Left ventricle myocardium superior (tissue), 1 donor: ENCODE data around the gene CTRL. TPM values are rescaled to one million over a fixed set of nuclear protein-coding genes. Genes with fewer than 3 reads are reported as not detected.
"Not testable (repeated sequence)": the region's sequence is repeated elsewhere in the genome, so short reads cannot be mapped to it uniquely, and the experiment has no call there.

Experiments used
- ATAC-seq: fragments of 200-7000 bp; cut with Tn5 transposase; one replicate; pipeline ENCODE4 v1.9.1; 2020; ENCODE audit warnings: mild to moderate bottlenecking, moderate library complexity
- DNase-seq: peaks from one replicate; pipeline ENCODE4 v3.0.0-alpha.2; 2020
- intact Hi-C: fragments of 100-400 bp; cut with micrococcal nuclease; formaldehyde crosslinking; loops from one replicate; pipeline ENCODE4 v1.11.0; 2022
- total RNA-seq: library from RNA; stranded (reverse); fragmentation: NEBNext Ultra II Directional; extraction: Animal tissue kit (Norgen Biotek cat#: 25700); gene quantifications from one replicate; pipeline ENCODE4 v1.2.1, GENCODE V29; 2021
- donor health status: DM: no; HTN: yes; CAD: no; lungs with severe emphysema.

Gene CTRL
- total RNA-seq, 1 donor from 2014 or later: 0.37 TPM

DNA sequence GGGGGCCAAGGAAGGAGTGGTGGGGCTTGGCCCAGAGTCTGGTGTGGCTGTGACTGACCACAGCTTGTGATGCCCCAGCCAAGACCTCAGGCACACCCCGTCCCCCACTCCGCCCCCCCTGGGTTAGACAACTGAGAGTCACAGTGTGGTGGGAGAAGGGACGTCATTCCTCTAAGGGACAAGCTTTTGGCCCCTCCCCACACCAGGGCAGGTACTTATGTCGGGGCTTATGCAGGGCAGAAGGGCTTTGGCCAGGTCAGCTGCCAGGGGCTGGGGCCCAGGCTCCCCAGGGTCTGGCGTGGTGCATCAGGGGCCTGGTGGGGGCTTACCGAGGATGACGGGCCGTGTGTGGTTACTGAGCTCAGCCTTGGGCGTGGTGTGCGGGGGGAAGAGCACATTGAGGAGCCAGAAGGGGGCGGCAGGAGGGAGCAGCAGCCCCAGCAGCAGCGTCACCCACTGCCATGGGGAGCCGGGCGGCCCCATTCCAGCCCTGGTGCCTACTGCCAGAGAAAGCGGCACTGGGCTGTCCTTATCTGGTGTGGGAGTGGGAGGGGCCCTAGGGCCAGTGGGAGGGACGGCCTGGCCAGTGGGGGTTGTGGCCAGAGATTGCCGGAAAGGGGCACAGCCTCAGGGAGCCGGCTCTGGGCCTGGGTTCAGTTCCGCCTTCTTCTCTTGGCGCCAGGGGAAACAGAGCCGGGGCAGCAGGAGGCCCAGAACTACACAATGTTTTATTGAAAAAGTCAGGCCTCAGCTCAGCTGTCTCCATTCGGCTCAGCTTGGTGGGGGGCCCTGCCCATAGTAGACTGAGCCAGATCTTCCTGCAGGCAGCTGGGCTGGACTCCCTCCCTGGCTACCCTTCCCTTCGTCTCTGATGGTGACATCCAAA lies 12.2 kb upstream of the CTRL start, which contains the start of gene LCAT:
Gene LCAT (minus strand): TSS at position 502 of the 886 bp plus-strand sequence. CDS start 19 bp downstream, at position 483.
- ATAC-seq: peak; percentile 62
- peak; percentile 80 for DNase-seq
- intact Hi-C loops: no loop called here

DNA sequence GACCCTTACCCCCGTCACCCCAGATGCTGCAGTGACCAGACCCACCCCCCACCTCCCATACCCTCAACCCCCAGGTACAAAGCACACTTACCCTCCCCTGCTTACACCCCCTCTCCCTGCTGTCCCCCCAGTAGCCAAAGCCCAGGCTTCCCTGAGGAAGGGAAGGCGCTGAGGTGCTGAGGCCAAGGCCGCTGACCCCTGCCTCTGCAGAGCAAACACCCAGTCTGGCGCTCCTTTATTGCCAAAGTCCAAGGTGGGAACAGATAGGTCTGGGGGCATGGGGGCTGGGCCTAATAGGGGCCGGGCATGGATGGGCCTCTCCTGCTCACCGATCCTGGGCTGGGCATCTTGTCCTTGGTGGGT lies 11.6 kb upstream of the CTRL start:
- DNase-seq (no peak), ATAC-seq (no peak)
- intact Hi-C loops: no loop called here

DNA sequence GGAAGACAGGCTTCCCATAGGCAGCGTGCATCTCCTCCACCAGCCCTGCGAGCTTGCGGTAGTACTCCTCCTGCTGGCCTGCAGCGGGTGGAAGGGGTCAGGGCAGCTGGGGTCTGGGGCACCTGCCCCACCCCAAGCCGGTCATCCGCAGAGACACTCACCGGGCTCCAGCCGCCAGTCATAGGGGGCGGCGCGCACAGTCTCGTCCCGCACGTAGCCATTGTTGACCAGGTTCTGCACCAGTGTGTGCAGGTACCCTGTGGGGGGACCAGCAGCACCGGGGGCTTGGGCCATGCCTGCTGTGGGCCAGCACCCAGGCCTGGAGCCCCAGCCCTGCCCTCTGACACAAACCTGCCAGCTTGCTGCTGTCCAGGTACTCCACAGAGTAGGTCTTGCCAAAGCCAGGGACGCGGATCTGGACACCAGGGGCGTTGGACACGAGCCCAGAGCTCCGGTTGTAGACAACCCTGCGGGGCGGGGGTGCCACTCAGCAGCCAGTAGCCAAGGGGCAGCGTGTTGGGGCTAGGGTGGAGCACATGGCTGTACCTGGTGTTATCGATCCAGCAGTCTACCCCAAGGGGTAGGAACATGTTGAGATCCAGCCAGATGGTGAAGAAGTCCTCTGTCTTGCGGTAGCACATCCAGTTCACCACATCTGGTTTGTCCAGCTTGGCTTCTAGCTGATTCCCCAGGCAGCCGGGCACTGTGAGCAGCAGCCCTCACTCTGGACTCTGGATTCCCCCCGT lies 11.0 kb upstream of the CTRL start:
- intact Hi-C loops: no loop called here
- peak; percentile 76 for DNase-seq
- ATAC-seq: peak; percentile 35

DNA sequence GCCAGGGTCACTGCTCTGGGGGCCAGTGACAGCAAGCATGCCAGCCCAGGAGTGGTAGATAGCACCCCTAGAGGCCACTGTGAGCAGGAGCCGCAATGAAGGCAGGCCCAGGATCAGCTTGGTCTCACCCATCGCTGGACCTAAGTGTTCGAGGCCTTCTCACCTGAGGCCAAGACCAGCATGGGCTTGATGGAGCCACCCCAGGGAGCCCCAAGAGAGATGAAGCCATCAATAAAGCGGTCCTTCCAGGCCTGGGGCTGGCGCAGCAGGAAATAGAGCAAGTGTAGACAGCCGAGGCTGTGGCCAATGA lies 10.5 kb upstream of the CTRL start:
- ATAC-seq (peak; percentile 21), DNase-seq (no peak)
- intact Hi-C loops: no loop called here

DNA sequence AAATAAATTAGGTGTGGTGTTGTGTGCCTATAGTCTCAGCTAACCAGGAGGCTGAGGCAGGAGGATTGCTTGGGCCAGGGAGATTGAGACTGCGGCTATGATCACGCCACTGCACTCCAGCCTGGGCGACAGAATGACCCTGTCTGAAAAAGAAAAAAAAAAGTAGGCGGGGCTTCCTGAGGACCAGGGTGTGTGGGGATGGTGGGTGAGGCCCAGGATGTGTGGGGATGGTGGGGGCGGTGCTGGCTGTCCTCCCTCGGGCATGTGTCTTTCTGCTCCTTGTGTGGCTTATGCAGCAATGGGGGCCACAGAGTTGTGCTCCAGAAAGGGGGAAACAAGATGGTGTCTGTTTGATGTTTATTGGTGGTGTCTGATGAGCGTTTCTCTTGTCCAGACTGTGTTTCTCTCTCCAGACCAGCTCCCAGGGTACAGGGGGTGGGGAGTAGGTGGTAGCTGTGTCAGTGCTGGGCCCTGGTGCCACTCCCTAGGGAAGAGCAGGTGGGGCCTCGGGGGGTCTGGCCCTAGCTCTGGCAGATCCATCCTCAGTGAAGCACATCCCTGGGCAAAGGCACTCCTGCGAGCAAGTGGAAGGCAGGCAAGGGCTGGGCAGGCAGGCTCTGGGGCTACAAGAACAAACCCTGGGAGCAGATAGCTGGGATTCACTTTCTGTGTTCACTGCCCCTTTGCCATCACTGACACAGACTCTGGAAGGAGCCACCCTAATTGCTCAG lies 10.0 kb upstream of the CTRL start:
- intact Hi-C loops: no loop called here
- no peak for ATAC-seq
- no peak for DNase-seq

DNA sequence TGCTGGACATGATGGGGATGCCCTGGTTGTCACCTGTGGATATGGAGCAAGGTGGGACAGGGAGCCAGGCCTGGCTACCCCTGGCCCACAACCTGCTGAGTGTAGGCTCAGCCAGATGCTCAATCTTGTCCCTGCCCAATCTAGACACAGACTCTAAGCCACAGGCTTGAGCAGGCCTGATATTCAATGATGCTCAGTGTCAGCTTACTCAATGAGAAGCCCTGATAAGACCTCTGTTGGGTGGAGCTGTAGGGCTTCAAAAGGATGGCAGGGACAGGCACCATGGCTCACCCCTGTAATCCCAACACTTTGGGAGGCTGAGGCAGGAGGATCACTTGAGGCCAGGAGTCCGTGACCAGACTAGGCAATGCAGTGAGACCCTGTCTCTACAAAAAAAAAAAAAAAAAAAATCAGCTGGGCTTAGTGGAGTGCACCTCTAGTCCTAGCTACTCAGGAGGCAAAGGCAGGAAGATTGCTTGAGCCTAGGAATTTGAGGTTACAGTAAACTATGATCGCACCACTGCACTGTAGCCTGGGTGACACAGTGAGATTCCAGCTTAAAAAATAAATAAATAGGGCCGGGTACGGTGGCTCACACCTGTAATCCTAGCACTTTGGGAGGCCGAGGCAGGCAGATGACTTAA lies 8.9 kb upstream of the CTRL start:
- intact Hi-C loops: no loop called here

DNA sequence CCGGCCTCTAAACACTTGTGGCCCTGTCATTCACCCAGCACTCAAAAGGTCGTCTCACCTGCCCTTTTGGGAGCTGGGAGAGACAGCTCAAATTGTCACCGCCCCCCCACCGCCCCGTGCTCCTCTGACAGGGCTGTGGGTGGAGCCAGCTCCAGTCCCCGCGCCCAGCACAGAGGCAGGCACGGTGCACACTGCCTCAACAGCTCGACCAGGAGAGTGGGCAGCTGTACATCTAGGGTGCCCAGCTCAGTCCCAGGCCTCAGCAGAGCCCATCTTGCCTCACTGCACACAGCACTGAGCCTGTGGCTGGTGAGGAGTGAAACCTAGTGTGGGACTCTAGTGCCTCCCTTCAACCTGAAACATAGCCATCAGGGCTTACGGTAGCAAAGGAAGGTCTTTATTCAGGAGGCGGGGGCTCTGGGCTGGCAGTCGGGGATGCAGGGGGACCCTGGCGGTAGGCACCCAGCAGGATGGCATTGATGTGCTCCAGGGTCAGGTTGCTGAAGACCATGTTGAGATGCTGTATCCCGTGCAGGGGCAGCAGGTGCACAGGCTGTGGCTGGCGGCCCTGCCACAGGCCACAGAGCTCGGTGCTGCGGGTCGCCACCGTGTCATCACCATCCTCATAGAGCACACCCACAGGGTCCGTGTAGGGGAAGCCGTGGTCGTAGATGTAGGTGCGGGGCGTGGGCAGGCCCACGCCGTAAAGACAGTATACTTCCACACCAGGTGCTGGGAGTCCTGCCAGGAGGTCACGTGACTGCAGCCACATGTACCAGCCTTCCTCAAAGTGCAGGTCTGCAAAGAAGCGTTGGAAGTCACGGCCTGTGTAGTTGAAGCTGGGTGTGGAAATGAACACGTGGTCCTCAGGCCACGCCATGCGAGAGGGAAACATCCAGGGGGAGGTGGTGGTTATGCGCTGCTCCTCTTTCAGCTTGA lies 8.1 kb upstream of the CTRL start:
- ATAC-seq: no peak
- peak; percentile 80 for DNase-seq
- intact Hi-C loops: no loop called here

More for the DNA sequence above, 8.9 kb upstream of the CTRL start:
- ATAC-seq (no peak), DNase-seq (no peak)

DNA sequence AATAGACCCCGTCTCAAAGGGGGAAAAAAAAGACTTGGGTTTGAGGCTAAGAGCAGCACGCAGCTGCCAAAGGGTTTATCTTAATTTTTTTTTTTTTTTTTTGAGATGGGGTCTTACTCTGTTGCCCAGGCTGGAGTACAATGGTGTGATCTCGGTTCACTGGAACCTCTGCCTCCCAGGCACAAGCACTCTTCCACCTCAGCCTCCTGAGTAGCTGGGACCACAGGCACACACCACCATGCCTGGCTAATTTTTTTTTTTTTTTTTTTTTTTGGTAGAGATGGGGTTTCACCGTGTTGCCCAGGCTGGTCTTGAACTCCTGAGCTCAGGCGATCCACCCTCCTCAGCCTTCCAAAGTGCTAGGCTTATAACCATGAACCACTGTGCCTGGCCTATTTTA lies 6.1 kb upstream of the CTRL start:
- ATAC-seq, intact Hi-C loops, DNase-seq: not testable (repeated sequence)

DNA sequence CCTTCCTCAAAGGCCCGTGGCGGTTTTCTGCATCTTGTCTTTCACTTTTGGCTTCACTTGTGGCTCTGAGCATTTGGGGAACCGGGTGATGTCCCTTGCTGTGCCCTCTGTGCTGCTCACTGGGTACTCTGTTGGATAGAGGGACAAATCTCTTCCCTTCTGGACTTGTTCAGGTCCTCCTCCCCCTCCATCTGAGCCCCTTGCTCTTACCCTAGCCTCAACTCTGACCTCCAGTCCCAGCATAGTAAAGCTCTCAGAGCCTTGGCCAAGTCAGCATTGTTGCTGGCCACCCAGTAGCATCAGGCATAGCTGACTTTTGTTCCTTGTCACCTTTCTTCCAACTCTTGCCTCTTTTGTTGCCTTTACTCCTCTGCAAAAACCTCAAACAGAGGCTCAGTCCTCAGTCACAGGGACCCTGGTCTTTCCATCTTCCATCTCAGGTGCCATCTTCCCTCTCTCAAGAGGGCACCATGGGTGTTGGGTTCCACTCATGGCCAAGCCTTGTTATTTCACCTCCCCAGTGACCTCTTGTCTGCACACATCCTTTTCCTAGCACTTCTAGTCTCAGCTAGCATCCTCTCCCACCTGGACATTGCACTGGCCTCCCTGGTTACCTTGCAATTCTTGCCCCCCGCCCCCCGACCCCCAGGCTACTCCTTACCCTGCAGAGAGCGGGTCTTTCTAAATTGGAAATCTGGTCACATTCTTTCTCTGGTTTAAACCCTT lies 5.4 kb upstream of the CTRL start:
- DNase-seq (no peak), ATAC-seq (no peak)
- intact Hi-C loops: no loop called here

DNA sequence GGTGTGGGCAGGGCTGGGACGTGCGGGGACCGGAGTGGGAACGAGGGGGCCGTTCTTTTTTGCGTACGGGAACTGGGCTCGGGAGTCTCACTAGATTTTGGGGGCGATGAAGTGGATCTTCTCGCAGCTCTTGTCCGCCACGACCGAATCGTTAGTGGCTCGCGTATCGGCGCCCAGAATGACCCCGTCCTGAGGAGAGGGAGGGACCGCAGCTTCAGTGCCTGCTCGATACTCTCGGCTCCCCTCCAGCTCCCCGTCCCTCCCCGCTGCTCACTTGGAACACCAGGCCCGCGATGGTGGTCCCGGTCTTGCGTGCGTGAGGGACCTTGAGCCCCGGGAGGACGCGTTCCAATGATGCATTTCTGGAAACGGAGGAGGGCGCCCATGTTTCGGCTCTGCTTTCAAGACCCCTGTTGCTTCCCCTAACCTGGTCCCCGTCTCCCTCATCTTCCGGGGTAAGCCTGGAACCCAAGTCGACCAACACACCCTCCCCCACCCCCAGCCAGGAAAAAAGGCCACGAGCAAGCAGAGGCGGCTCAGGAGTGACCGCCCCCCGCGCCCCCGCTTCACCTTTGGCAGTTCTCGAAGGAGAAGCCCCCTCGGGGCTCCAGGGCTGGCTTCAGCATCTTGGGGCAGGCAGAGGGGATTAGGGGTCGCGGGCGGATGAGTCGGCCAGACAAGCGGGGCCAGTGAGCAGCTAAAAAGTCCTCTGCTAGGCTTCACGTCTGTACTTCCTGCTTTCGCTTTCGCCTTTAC lies 4.6 kb upstream of the CTRL start, which contains the start of gene PSMB10:
Gene PSMB10 (minus strand): TSS at position 727 of the 756 bp plus-strand sequence. CDS start 101 bp downstream, at position 626.
- ATAC-seq (peak; percentile 33), DNase-seq (peak; percentile 61)
- intact Hi-C loops: no loop called here

DNA sequence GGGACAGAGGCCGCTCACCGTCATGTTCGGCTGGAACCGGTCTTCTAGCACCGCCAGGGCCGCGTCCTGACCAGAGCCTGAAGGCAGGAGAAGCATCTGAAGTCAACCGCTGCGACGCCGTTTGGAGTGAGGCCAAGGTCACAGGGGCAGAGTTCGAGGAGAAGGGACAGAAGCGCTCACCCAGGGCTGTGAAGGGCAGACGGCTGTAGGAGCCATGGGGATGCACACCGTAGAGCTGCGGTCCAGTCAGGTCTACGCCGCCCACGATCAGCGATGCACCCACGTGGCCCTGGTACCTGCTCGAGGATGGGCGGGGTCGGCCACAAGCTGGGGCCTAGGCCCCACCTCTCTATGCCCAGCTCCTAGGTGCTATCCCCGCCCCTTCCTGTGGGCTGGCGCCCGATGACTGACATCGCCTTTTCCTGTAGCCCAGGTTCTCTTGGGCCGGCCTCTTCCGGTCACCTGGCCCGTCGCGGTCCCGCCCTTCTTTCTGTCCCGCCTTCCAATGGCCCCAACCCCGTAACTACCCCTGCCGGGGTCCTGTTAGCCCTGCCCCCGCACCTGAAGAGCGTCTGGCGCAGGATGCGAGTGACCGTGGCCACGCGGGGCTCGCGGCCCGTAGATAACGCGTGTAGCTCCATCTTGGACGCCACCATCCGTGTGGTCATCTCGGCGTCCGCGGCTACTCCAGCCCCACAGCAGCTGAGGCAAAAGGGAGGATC lies 3.9 kb upstream of the CTRL start:
- intact Hi-C loops: no loop called here
- DNase-seq: peak; percentile 96
- peak; percentile 91 for ATAC-seq

DNA sequence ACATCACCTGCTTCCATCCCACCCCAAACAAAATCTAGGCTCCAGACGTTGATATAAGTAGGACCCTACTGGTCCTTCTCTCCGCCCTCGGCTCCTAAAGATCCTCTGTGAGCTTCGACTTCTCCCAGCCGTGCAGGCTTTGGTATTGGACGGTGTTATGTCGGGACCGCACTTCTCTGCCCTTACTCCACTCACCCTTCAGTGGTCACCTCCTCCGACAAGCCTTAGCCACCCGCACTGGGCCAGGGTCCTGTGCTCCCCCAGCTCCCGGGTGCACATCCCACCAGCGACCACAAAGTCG lies 3.4 kb upstream of the CTRL start:
- ATAC-seq (peak; percentile 6), DNase-seq (no peak)
- intact Hi-C loops: no loop called here

DNA sequence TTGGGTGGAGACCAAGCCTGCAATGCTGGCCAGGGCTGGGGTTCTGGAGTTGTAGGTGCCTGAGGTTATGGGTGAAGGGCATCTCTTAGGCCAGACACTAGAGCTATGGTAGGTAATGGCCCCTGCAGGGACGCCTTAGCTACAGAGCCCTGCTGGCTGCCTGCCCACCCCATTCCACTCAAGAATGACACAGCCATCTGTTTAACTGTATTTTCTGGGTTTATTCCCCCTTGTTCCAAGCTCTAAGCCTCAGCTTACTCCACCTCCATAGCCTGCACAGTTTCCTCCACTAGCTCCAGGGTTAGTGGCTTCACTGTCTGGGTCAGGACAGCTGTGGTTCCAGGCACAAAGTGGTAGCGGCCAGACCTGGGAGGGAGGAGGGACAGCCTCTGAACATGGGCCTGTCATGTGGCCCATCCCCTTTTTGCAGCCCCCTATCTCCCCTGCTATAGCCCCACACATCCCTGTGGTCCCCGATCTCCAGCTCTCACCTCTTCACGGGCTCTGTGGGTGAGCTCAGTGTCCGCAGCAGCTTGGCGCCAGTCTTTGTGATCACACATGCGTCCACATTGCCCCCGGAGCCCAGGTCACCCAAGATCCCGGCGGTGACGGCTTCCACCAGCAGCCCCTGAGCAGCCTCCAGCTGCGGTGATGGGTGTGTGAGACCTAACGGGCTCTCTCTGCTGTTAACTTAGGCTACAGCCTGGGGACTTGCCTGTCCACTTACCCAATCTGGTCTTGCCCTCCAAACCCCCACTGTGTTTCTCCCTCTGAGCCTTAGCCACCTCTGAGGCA lies 2.8 kb upstream of the CTRL start:
- DNase-seq (no peak), ATAC-seq (peak; percentile 0)
- intact Hi-C loops: no loop called here

DNA sequence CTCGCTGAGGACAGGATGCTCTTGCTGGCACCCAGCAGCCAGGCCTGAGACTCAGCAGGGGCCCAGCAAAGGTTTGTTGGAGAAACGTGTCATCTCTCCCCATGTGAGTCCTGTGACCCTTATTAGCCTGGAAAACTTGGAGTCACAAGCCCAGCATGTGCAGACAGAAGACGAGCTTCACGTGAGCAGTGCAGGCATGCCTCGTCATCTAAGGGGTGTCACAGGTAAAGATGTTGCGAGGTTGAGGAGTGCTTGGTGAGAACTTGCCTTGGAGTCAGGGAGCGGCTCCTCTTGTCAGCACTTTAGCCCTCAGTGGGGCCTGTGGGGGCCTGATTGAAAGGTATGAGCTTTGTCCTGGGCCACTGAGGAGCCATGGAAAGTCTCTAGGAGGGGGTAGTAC lies 2.1 kb upstream of the CTRL start:
- intact Hi-C loops: no loop called here
- ATAC-seq: no peak

DNA sequence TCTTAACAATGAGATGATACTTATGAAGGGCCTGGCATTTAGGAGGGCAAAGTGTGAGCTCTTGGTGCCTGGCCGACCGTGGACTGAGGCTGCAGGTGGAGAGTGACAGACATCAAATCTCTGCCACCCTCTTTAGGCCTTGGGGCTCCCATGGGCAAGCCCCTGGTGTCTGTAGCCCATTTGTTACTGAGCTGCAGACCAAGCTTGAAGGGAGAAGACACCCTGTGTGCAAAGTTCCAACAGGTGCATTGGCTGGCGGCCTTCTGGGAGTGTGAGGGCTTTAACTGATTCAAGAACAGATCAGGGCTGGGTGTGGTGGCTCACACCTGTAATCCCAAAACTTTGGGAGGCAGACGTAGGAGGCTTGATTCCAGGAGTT lies 789 bp upstream of the CTRL start:
- no peak for ATAC-seq
- DNase-seq: no peak
- intact Hi-C loops: no loop called here

More for the DNA sequence above, 2.1 kb upstream of the CTRL start:
- no peak for DNase-seq
